Panc1 (cell line): ENCODE results near the gene TNS2. TPM values are rescaled to one million over a fixed set of nuclear protein-coding genes. Genes with fewer than 3 reads are reported as not detected.

Experiments used
- ATAC-seq: fragments of 200-7000 bp; cut with Tn5 transposase; 2 replicates; pipeline ENCODE4 v1.9.1; 2020; ENCODE audit warnings: mild to moderate bottlenecking, moderate library complexity
- BruUV-seq: library from RNA; stranded (reverse); fragments of 400-500 nt; replicated peaks from 2 replicates; lab custom pipeline; 2021; lab: Mats Ljungman, UMichigan
- CTCF ChIA-PET: fragments of 300-600 bp; sonication (Branson Sonifier 250); formaldehyde crosslinking; loops from one replicate; lab custom pipeline; 2022; ENCODE audit warnings: antibody characterized with exemption; lab: Charles Lee
- POLR2A ChIA-PET: fragments of 300-600 bp; sonication (Branson Sonifier 250); formaldehyde crosslinking; loops from one replicate; lab custom pipeline; 2022; ENCODE audit warnings: antibody characterized with exemption; lab: Charles Lee
- DNase-seq: peaks from one replicate; pipeline ENCODE4 v3.0.0-alpha.2; 2010; ENCODE audit warnings: low read depth, low spot score
- H3K27ac ChIP-seq: 2 replicates; pipeline ENCODE4 v1.5.1; 2011; ENCODE audit warnings: mild to moderate bottlenecking, low read length, inconsistent platforms
- H3K27me3 ChIP-seq: fragments of 200-500 bp; sonication (Bioruptor generic); 2 replicates; pipeline ENCODE4 v1.6.0; 2014; ENCODE audit warnings: low read length, inconsistent platforms; ENCODE audit not compliant: control insufficient read depth, insufficient read depth
- H3K36me3 ChIP-seq: fragments of 200-500 bp; sonication (Bioruptor generic); 2 replicates; pipeline ENCODE4 v1.5.1; 2014; ENCODE audit warnings: inconsistent platforms, mild to moderate bottlenecking, low read length, moderate library complexity; ENCODE audit not compliant: control insufficient read depth, insufficient read depth
- H3K4me1 ChIP-seq: 2 replicates; pipeline ENCODE4 v1.5.1; 2011; ENCODE audit warnings: inconsistent platforms, mild to moderate bottlenecking, low read length, moderate library complexity; ENCODE audit not compliant: control insufficient read depth, insufficient read depth
- H3K4me3 ChIP-seq, 2 experiments: 2 replicates each; pipeline ENCODE4 v1.5.1; 2011 to 2012; ENCODE audit warnings: low read depth in 2 of 2, low read length in 2 of 2, mild to moderate bottlenecking in 2 of 2, inconsistent platforms in 1 of 2, moderate library complexity in 1 of 2
- H3K9me3 ChIP-seq: fragments of 200-500 bp; sonication (Bioruptor generic); 2 replicates; pipeline ENCODE4 v1.5.1; 2014; ENCODE audit warnings: low read depth, mild to moderate bottlenecking, inconsistent platforms, low read length, moderate library complexity; ENCODE audit not compliant: control insufficient read depth, insufficient read depth
- CTCF ChIP-seq: fragments of 450-650 bp; IDR thresholded peaks from 2 replicates; pipeline ENCODE4 v1.5.1; 2017; ENCODE audit warnings: mild to moderate bottlenecking
- POLR2AphosphoS5 ChIP-seq: IDR thresholded peaks from 2 replicates; pipeline ENCODE4 v1.6.1; 2012; ENCODE audit warnings: mild to moderate bottlenecking, low read depth, low read length, moderate library complexity
- SIN3A ChIP-seq: IDR thresholded peaks from 2 replicates; pipeline ENCODE4 v1.6.1; 2012; ENCODE audit warnings: low read depth, mild to moderate bottlenecking, low read length, moderate library complexity, borderline replicate concordance; ENCODE audit not compliant: insufficient read depth
- TCF7L2 ChIP-seq: IDR thresholded peaks from 2 replicates; pipeline ENCODE4 v1.6.1; 2011; ENCODE audit warnings: mild to moderate bottlenecking, low read depth, low read length, inconsistent platforms
- in situ Hi-C: cut with HindIII; loops from 2 replicates; pipeline ENCODE4 v1.10.0; 2016; ENCODE audit warnings: low sequenced_read_pairs, low pct_unique_long_range_greater_than_20kb
- intact Hi-C: fragments of 100-400 bp; cut with micrococcal nuclease; formaldehyde crosslinking; loops from one replicate; pipeline ENCODE4 v1.10.0; 2022; ENCODE audit not compliant: unreplicated experiment
- total RNA-seq: library from RNA; stranded (reverse); gene quantifications from one replicate; pipeline ENCODE4 v1.2.1, GENCODE V29; 2021; ENCODE audit not compliant: unreplicated experiment
- TF ChIP-seq, protein P1 (sequence below), 2 experiments: IDR thresholded peaks; 2 replicates each; pipeline ENCODE4 v1.6.1; 2011 to 2012; ENCODE audit warnings: low read depth in 2 of 2, control low read depth in 1 of 2, low read length in 1 of 2, mild to moderate bottlenecking in 1 of 2, moderate library complexity in 1 of 2; ENCODE audit not compliant: insufficient read depth in 1 of 2

Gene TNS2
- total RNA-seq, 1 experiment from 2014 or later = 48.1 TPM

DNA sequence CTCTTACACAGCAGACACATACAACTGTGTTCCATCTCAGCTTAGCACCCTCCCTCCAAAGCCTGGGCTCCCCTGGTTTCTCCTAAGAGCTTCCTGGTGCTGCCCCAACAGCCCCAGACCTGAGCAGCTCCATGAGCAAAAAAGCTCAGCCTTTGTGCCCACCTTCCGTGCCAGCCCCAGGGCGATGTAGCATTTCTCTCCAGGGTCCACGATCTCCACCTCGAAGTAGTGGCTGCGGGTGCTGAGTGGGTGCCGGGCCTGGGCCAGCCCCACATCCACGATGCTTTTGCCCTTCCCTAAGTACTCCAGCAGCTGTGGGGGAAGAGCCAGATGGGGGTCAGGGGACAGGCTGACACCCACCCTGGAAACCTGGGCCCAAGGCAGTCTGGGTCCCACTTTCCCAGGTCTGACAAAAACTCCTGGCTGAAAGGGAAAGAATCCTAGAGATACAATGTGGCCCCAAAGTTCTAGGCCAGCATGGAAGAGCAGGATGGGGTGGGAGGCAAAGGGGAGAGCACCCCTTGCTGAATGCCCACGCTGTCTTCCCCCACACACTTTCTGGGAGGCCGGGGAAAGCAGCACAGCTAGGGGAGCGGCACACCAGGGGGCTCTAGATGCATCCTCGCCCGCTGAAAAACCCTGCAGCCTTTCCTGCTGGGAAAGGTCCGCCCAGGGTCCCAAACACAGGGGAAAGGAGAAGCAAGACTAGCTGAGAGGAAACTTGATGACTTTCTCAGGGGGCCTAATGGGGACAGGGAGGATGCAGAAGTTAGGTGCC is 18.3 kb downstream of the TNS2 start:
- TF ChIP-seq, protein P1, sequence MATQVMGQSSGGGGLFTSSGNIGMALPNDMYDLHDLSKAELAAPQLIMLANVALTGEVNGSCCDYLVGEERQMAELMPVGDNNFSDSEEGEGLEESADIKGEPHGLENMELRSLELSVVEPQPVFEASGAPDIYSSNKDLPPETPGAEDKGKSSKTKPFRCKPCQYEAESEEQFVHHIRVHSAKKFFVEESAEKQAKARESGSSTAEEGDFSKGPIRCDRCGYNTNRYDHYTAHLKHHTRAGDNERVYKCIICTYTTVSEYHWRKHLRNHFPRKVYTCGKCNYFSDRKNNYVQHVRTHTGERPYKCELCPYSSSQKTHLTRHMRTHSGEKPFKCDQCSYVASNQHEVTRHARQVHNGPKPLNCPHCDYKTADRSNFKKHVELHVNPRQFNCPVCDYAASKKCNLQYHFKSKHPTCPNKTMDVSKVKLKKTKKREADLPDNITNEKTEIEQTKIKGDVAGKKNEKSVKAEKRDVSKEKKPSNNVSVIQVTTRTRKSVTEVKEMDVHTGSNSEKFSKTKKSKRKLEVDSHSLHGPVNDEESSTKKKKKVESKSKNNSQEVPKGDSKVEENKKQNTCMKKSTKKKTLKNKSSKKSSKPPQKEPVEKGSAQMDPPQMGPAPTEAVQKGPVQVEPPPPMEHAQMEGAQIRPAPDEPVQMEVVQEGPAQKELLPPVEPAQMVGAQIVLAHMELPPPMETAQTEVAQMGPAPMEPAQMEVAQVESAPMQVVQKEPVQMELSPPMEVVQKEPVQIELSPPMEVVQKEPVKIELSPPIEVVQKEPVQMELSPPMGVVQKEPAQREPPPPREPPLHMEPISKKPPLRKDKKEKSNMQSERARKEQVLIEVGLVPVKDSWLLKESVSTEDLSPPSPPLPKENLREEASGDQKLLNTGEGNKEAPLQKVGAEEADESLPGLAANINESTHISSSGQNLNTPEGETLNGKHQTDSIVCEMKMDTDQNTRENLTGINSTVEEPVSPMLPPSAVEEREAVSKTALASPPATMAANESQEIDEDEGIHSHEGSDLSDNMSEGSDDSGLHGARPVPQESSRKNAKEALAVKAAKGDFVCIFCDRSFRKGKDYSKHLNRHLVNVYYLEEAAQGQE (IDR thresholded peaks at IDR 0.05; ENCODE audit: insufficient read depth in 1 of 2, low read depth in 2 of 2, low read length in 1 of 2) = no peak
- TF ChIP-seq CTCF (no peak), POLR2AphosphoS5 (no peak)
- POLR2A ChIA-PET = no interaction called here
- DNase-seq = no peak
- CTCF ChIA-PET = no interaction called here
- BruUV-seq = no TSS peak
- no peak for ATAC-seq
- Histone ChIP-seq H3K9me3 (no peaks in the 10 kb centered on the region), H3K27ac (no peak overlapping the region), H3K36me3 (no peaks in the 10 kb centered on the region), H3K27me3 (no peaks in the 10 kb centered on the region), H3K4me1 (no peaks in the 10 kb centered on the region; the same call in 1 of the 2 replicates), H3K4me3 (no peak overlapping the region)
- in situ Hi-C loops = no loop called here
- intact Hi-C loops = loop anchor here (10.0 kb wide), 1 partner anchor 87 kb away; no protein-coding TSS in a partner anchor

DNA sequence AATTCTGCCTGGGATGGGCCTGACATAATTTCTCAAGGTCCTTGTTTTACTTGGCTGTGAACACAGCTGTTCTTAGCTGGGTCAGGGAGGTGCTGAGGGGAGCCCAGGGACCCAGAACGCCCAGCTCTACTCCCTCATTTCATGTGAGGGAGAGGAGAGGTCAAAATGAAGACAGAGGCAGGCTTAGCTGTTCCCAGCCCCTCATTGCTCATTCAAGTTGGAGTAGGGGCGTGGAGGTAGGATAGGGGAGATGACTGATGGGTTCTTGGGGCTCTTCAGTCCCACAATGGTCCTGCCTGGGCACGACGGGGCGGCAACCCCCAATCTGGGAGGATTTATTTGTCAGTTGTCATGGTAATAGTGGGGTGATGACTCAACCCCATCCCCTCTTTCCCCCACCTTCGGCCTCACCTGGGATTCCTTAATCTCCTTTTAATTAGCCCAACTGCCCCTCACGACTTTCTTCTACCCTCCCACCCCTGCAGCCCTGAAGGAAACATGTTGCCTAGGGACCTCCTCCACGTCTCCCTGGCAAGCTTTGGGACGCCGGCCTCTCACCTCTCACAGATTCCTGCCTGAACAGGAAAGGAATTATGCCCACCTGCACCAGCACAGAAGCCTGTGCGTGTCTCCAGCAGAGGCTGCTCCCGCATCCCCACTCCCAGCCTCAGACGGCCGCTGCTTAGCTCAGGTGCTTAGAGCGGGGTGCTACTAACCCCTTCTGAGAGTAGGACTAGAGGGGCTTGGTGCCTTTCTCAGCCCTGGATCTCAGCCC is 19.1 kb downstream of the TNS2 start:
- no peak for TF ChIP-seq POLR2AphosphoS5
- no peak for TF ChIP-seq TCF7L2
- TF ChIP-seq, protein P1 (IDR thresholded peaks at IDR 0.05; ENCODE audit: insufficient read depth in 1 of 2, low read depth in 2 of 2, low read length in 1 of 2) = no peak
- TF ChIP-seq CTCF = no peak
- TF ChIP-seq SIN3A = no peak
- DNase-seq (no peak), ATAC-seq (no peak)
- CTCF ChIA-PET = interaction anchor here (0.7 kb wide), 1 partner anchor 106 kb away, joined by 3 read pairs; no protein-coding TSS in a partner anchor
- H3K4me3 ChIP-seq = no peak overlapping the region
- intact Hi-C loops = loop anchor here (10.0 kb wide), 1 partner anchor 86 kb away; no protein-coding TSS in a partner anchor
- BruUV-seq = no TSS peak
- no peaks in the 10 kb centered on the region for H3K9me3 ChIP-seq
- in situ Hi-C loops = no loop called here
- no peak overlapping the region for H3K27ac ChIP-seq
- no peaks in the 10 kb centered on the region for H3K4me1 ChIP-seq
- POLR2A ChIA-PET = no interaction called here
- H3K27me3 ChIP-seq = no peaks in the 10 kb centered on the region
- H3K36me3 ChIP-seq = no peaks in the 10 kb centered on the region
